ENCODE results near the gene GALNS. TPM values are rescaled to one million over a fixed set of nuclear protein-coding genes. Genes with fewer than 3 reads are reported as not detected.

GALNS gene, protein sequence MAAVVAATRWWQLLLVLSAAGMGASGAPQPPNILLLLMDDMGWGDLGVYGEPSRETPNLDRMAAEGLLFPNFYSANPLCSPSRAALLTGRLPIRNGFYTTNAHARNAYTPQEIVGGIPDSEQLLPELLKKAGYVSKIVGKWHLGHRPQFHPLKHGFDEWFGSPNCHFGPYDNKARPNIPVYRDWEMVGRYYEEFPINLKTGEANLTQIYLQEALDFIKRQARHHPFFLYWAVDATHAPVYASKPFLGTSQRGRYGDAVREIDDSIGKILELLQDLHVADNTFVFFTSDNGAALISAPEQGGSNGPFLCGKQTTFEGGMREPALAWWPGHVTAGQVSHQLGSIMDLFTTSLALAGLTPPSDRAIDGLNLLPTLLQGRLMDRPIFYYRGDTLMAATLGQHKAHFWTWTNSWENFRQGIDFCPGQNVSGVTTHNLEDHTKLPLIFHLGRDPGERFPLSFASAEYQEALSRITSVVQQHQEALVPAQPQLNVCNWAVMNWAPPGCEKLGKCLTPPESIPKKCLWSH
- total RNA-seq (10 to 100 TPM; 29.5 to 44.1 TPM), polyA plus RNA-seq (10 to 100 TPM in 1 of 2 donors, 1 to 10 TPM in 1; 9.3 to 28.2 TPM)
- long read RNA-seq, donor 1, transcript GALNS-201 (14 exons, 2,363 nt) = major isoform, 63 of 85 reads
- long read RNA-seq, donor 1, partial matches to known transcripts = 2 of 85 reads
- long read RNA-seq, donor 1, other reads (novel, unspliced or antisense) = 19 of 85 reads
- long read RNA-seq, donor 2, transcript GALNS-201 (14 exons, 2,363 nt) = major isoform, 7 of 19 reads
- long read RNA-seq, donor 2, partial matches to known transcripts = 4 of 19 reads
- long read RNA-seq, donor 2, other reads (novel, unspliced or antisense) = 8 of 19 reads

DNA sequence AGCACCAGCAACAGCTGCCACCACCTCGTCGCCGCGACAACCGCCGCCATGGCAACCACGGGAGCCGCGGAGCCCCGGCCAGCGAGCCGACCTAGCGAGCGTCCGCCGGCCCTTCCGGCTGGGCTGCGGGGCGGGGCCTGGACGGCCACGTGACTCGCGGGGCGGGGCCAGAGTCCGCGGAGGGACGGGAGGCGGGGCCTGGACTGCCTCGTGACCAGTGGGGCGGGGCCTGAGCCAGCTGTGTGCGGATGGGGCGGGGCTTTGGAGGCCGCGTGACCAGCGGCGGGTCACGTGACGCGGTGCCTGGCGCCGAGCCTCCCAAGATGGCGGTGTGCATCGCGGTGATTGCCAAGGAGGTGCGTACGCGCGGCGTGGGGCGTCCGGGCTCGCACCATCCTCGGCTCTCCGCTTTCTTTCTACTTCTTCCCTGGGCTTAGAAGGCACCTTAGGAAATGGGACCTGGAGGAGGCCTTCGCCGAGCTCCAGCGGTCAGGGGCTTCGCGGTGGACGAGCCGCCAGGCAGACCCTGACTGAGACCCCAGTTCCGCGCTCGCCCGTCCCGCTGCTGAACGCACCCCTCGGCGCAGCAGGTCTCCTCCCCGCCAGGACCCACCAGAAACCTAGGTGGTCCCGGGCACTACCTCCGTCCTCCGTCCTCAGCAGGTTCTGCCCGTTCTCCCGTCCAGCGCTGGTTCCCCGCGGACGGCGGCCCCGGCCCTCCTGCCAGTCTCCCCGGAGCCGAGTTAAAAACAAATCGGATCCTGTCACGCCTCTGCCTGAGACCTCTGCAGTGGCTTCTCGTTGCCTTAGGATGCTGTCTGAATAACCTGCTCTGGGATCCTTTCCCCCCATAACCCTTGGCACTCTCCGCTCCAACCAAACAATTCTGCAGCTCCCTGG lies at the start of gene GALNS, which contains the start of gene TRAPPC2L:
GALNS (minus strand) TSS at position 120 of the 900 bp plus-strand sequence; CDS start at position 50, 70 bp downstream.
TRAPPC2L (plus strand) TSS at position 300 of the 900 bp plus-strand sequence; CDS start at position 324, 24 bp downstream.
- H3K36me3 ChIP-seq (ENCODE audit: control insufficient read depth in 1 of 2, insufficient read depth in 2 of 2, low read length in 1 of 2) = no peaks in the 10 kb centered on the region
- H3K4me3 ChIP-seq (ENCODE audit: low read length in 2 of 2) = peak within 1 kb of the TSS; percentile 22 to 76
- WGBS, 2 donors = 0 to 1% methylated on average over 64 to 87 of the region's 87 CpGs
- DNase-seq (peak; percentile 98 to 100), ATAC-seq (ENCODE audit: low FRiP score) (peak; percentile 98)
- H3K4me1 ChIP-seq (ENCODE audit: control insufficient read depth in 1 of 2, insufficient read depth in 2 of 2, low read length in 2 of 2) = no peaks in the 10 kb centered on the region
- intact Hi-C loops (cut with DNase I) = loop anchor here (1.0 to 5.0 kb wide), 3 partner anchors 45 to 120 kb away; partner anchors contain the start of gene APRT (in 1 of the 2)
- no peaks in the 10 kb centered on the region for H3K27me3 ChIP-seq (ENCODE audit: control insufficient read depth in 1 of 2, insufficient read depth in 2 of 2, low read length in 1 of 2)
- H3K27ac ChIP-seq (ENCODE audit: low read depth in 1 of 2, low read length in 2 of 2) = peak within 1 kb of the TSS in 1 of 2 donors; percentile 26
- H3K9me3 ChIP-seq (ENCODE audit: control insufficient read depth, low read length) = no peaks in the 10 kb centered on the region

DNA sequence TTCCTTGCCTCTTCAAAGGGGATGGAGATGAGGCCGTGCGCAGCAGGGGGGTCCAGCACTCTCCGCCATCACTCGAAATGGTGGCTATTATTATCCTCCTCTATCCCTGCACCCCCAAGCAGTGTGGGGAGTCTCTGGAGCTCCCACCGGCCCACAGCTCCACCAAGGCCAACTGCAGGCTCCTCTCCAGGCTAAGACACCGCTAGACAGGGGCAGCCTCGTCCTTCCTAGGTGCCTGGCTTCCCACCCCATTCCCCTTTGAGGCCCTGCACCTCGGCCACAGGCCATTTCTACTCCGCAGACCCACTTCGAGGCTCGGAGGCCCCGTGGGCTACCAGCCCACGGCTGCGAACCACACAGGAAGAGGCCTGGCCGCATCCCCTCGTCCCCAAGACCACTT lies 49.3 kb upstream of the GALNS start:
- ATAC-seq (ENCODE audit: low FRiP score) = no peak
- no peaks in the 10 kb centered on the region for H3K9me3 ChIP-seq (ENCODE audit: control insufficient read depth, low read length)
- H3K4me3 ChIP-seq (ENCODE audit: low read length in 2 of 2) = no peak overlapping the region
- DNase-seq = no peak
- H3K4me1 ChIP-seq (ENCODE audit: control insufficient read depth in 1 of 2, insufficient read depth in 2 of 2, low read length in 2 of 2) = no peaks in the 10 kb centered on the region
- no peak overlapping the region for H3K27ac ChIP-seq (ENCODE audit: low read depth in 1 of 2, low read length in 2 of 2)
- 92 to 94% methylated on average over 16 of the region's 16 CpGs for WGBS, 2 donors
- intact Hi-C loops (cut with DNase I) = no loop called here
- H3K36me3 ChIP-seq (ENCODE audit: control insufficient read depth in 1 of 2, insufficient read depth in 2 of 2, low read length in 1 of 2) = no peaks in the 10 kb centered on the region
- H3K27me3 ChIP-seq (ENCODE audit: control insufficient read depth in 1 of 2, insufficient read depth in 2 of 2, low read length in 1 of 2) = no peaks in the 10 kb centered on the region

DNA sequence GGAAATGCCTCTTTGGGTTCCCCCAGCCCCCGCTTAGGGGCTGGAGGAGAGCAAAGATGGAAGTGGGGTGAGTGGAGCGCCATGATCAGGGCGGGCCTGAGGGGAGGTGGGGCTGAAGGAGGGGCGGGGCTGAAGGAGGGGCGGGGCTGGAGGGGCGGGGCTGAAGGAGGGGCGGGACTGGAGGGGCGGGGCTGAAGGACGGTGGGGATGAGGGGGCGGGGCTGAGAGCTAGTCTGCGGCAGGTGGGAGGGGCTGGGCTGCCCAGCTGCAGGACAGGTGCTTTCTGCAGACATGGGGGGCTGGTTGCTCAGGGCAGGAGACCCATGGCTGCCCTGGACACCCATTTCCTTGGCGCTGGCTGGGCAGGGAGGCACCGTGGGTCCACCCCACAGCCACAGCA lies 48.8 kb upstream of the GALNS start:
- H3K9me3 ChIP-seq (ENCODE audit: control insufficient read depth, low read length) = no peaks in the 10 kb centered on the region
- no peaks in the 10 kb centered on the region for H3K4me1 ChIP-seq (ENCODE audit: control insufficient read depth in 1 of 2, insufficient read depth in 2 of 2, low read length in 2 of 2)
- H3K27me3 ChIP-seq (ENCODE audit: control insufficient read depth in 1 of 2, insufficient read depth in 2 of 2, low read length in 1 of 2) = no peaks in the 10 kb centered on the region
- H3K4me3 ChIP-seq (ENCODE audit: low read length in 2 of 2) = no peak overlapping the region
- ATAC-seq (ENCODE audit: low FRiP score) (no peak), DNase-seq (no peak)
- H3K27ac ChIP-seq (ENCODE audit: low read depth in 1 of 2, low read length in 2 of 2) = no peak overlapping the region
- intact Hi-C loops (cut with DNase I) = no loop called here
- no peaks in the 10 kb centered on the region for H3K36me3 ChIP-seq (ENCODE audit: control insufficient read depth in 1 of 2, insufficient read depth in 2 of 2, low read length in 1 of 2)
- WGBS, 2 donors = 50 to 83% methylated on average over 6 to 13 of the region's 13 CpGs

DNA sequence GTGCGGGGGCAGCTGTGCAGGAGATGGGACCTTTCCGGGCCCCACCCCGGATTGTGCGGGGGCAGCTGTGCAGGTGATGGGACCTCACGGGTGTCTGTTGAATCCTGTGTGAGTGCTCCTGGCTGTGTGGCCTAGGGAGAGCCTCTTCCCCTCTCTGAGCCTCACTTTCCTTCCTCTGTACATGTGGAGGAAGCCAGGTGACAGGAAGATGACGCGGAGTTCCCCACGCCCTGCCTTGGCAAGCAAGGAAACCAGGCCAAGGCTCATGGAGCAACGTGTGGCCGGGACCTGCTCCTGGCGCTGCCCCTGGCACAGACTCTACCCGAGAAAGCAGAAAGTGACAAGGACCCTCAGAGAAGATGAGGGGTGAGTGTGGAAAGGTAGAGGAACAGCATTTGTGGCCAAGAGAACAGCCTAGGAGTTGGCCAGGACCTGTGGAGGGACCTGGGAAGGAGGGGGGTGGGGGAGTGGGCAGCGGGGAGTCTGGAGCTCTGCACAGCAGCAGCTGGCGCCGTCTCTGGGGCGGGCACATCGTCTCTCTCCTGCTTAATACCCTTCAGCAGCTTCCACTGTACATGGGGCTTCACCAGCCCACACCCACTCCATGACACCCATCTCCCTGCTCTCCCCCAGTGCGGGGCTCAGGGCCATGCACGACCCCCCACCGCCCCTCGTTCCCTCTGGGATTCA lies 48.1 kb upstream of the GALNS start:
- 88% methylated on average over 20 to 21 of the region's 21 CpGs for WGBS, 2 donors
- ATAC-seq (ENCODE audit: low FRiP score) (no peak), DNase-seq (no peak)
- Histone ChIP-seq H3K27ac (ENCODE audit: low read depth in 1 of 2, low read length in 2 of 2) (no peak overlapping the region), H3K27me3 (ENCODE audit: control insufficient read depth in 1 of 2, insufficient read depth in 2 of 2, low read length in 1 of 2) (no peaks in the 10 kb centered on the region), H3K36me3 (ENCODE audit: control insufficient read depth in 1 of 2, insufficient read depth in 2 of 2, low read length in 1 of 2) (no peaks in the 10 kb centered on the region), H3K4me1 (ENCODE audit: control insufficient read depth in 1 of 2, insufficient read depth in 2 of 2, low read length in 2 of 2) (no peaks in the 10 kb centered on the region), H3K4me3 (ENCODE audit: low read length in 2 of 2) (no peak overlapping the region), H3K9me3 (ENCODE audit: control insufficient read depth, low read length) (no peaks in the 10 kb centered on the region)
- intact Hi-C loops (cut with DNase I) = no loop called here

DNA sequence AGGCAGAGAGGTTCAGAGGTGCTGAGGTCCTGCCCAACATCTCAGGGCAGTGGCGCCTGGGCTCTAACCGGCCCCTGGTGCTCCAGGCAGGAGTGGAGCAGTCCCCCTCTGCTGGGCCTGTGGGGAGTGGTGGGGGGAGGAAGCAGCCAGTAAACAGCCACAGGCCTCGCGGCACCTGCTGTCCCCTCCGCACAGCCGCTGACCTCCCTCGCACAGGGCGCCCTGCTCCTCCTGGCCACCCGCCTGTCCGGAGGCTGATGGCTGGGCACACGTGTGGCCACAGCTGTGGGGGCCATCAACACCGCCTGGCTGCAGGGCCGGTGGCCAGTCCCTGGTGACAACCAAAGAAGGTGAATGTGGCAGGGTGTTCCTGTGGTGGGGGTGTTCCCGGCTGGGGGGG lies 46.5 kb upstream of the GALNS start:
- no peak overlapping the region for H3K4me3 ChIP-seq (ENCODE audit: low read length in 2 of 2)
- no peak for ATAC-seq (ENCODE audit: low FRiP score)
- intact Hi-C loops (cut with DNase I) = no loop called here
- no peaks in the 10 kb centered on the region for H3K4me1 ChIP-seq (ENCODE audit: control insufficient read depth in 1 of 2, insufficient read depth in 2 of 2, low read length in 2 of 2)
- H3K9me3 ChIP-seq (ENCODE audit: control insufficient read depth, low read length) = no peaks in the 10 kb centered on the region
- H3K36me3 ChIP-seq (ENCODE audit: control insufficient read depth in 1 of 2, insufficient read depth in 2 of 2, low read length in 1 of 2) = no peaks in the 10 kb centered on the region
- H3K27me3 ChIP-seq (ENCODE audit: control insufficient read depth in 1 of 2, insufficient read depth in 2 of 2, low read length in 1 of 2) = no peaks in the 10 kb centered on the region
- H3K27ac ChIP-seq (ENCODE audit: low read depth in 1 of 2, low read length in 2 of 2) = no peak overlapping the region
- WGBS, 2 donors = 80 to 86% methylated on average over 14 of the region's 14 CpGs
- no peak for DNase-seq

DNA sequence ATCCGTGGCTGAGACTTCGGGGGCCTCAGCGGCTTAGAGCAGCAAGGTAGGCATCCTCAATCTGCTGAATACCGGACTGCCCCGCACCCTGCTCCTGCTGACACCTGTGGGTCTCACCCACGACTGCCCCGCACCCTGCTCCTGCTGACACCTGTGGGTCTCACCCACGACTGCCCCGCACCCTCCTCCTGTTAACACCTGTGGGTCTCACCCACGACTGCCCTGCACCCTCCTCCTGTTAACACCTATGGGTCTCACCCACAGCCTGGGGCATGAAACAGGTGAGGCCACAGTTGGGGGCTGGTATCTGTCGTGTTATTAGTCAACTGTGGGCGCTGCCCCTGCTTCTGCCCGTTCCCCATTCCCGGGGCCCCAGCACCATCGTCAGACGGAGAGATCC lies 46.0 kb upstream of the GALNS start:
- Histone ChIP-seq H3K27me3 (ENCODE audit: control insufficient read depth in 1 of 2, insufficient read depth in 2 of 2, low read length in 1 of 2) (no peaks in the 10 kb centered on the region), H3K27ac (ENCODE audit: low read depth in 1 of 2, low read length in 2 of 2) (no peak overlapping the region), H3K4me1 (ENCODE audit: control insufficient read depth in 1 of 2, insufficient read depth in 2 of 2, low read length in 2 of 2) (no peaks in the 10 kb centered on the region), H3K36me3 (ENCODE audit: control insufficient read depth in 1 of 2, insufficient read depth in 2 of 2, low read length in 1 of 2) (no peaks in the 10 kb centered on the region), H3K9me3 (ENCODE audit: control insufficient read depth, low read length) (no peaks in the 10 kb centered on the region), H3K4me3 (ENCODE audit: low read length in 2 of 2) (no peak overlapping the region)
- ATAC-seq (ENCODE audit: low FRiP score) (no peak), DNase-seq (no peak)
- WGBS, 2 donors = 89 to 93% methylated on average over 16 of the region's 16 CpGs
- intact Hi-C loops (cut with DNase I) = no loop called here

DNA sequence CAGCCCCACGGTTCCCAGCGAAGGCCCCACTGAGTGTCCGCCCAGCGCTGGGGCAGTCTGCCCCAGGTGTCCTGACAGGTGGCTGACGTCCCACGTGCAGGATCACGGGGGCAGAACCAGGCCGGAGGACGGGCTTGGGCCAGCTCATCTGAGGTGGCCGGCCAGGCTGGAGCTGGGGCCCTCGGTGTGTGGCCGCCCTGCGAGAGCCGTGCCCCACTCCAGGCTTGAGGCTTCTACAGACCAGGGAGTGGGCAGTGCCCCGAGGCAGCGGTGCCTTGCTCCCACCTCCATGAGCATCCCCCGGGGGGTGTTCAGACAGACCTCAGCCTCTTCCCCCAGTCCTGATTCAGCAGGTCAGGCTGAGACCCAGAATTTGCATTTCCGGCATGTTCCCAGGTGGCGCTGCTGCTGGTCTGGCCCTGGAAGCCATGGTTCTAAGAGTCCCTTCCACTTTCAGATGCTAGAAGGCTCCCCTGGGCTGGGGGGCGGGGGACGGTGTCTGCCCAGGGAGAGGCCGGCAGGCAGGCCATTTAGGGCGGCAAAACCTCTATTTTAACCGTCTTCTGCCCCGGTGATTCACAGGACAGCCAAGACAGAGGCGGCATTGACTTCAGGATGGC lies 45.1 kb upstream of the GALNS start:
- intact Hi-C loops (cut with DNase I) = no loop called here
- Histone ChIP-seq H3K4me3 (ENCODE audit: low read length in 2 of 2) (no peak overlapping the region), H3K27ac (ENCODE audit: low read depth in 1 of 2, low read length in 2 of 2) (no peak overlapping the region), H3K36me3 (ENCODE audit: control insufficient read depth in 1 of 2, insufficient read depth in 2 of 2, low read length in 1 of 2) (no peaks in the 10 kb centered on the region), H3K27me3 (ENCODE audit: control insufficient read depth in 1 of 2, insufficient read depth in 2 of 2, low read length in 1 of 2) (no peaks in the 10 kb centered on the region), H3K9me3 (ENCODE audit: control insufficient read depth, low read length) (no peaks in the 10 kb centered on the region), H3K4me1 (ENCODE audit: control insufficient read depth in 1 of 2, insufficient read depth in 2 of 2, low read length in 2 of 2) (no peaks in the 10 kb centered on the region)
- no peak for DNase-seq
- no peak for ATAC-seq (ENCODE audit: low FRiP score)
- 85 to 90% methylated on average over 26 of the region's 26 CpGs for WGBS, 2 donors
